ENCODE measurements around the gene FHAD1. TPM values are rescaled to one million over a fixed set of nuclear protein-coding genes. Genes with fewer than 3 reads are reported as not detected.

The FHAD1 gene
- total RNA-seq, 1 experiment from 2014 or later, result 1.9 TPM

GRCh38 chr1:15314328-15315281, 67.6 kb downstream of the FHAD1 start:
- Histone ChIP-seq H3K56ac (ENCODE audit: insufficient read length, low read depth, low read length) (no peak overlapping the region), H3K9ac (ENCODE audit: extremely low read depth, insufficient read length, low read length) (no peak overlapping the region), H2BK5ac (ENCODE audit: insufficient read length, low read length) (no peak overlapping the region), H2AFZ (ENCODE audit: low read length) (no peak overlapping the region), H4K91ac (ENCODE audit: insufficient read length, low read depth, low read length) (no peak overlapping the region), H2BK20ac (ENCODE audit: low read depth, low read length, poor library complexity, severe bottlenecking) (no peak overlapping the region), H3K4me1 (ENCODE audit: insufficient read depth, low read length) (no peaks in the 10 kb centered on the region; the same call in 1 of the 2 replicates), H3K79me1 (ENCODE audit: insufficient read depth, low read depth, low read length, poor library complexity, severe bottlenecking) (no peaks in the 10 kb centered on the region), H2BK12ac (ENCODE audit: insufficient read length, low read depth, low read length) (no peak overlapping the region), H3T11ph (ENCODE audit: low read length) (no peak overlapping the region), H3K18ac (ENCODE audit: insufficient read length, low read depth, low read length) (no peak overlapping the region), H3K27me3 (ENCODE audit: insufficient read depth, low read length) (no peaks in the 10 kb centered on the region), H4K8ac (replicated peaks; ENCODE audit: insufficient read length, low read depth, low read length) (no peak overlapping the region), H2BK15ac (ENCODE audit: low read depth, low read length) (no peak overlapping the region), H2AK5ac (ENCODE audit: insufficient read length, low read length) (no peak overlapping the region), H3K23ac (ENCODE audit: insufficient read length, low read depth, low read length) (no peak overlapping the region), H3K14ac (ENCODE audit: insufficient read depth, low read length) (no peak overlapping the region), H3K9me3 (ENCODE audit: control insufficient read depth, low read depth, low read length) (no peaks in the 10 kb centered on the region), H4K5ac (ENCODE audit: insufficient read length, low read depth, low read length) (no peak overlapping the region), H4K20me1 (ENCODE audit: control insufficient read depth, insufficient read depth, insufficient read length) (no peaks in the 10 kb centered on the region), H3K4ac (ENCODE audit: low read depth, low read length) (no peak overlapping the region), H3K27ac (ENCODE audit: insufficient read length, low read depth, low read length) (no peak overlapping the region), H2BK120ac (ENCODE audit: low read depth, low read length, poor library complexity, severe bottlenecking) (no peak overlapping the region), H3K23me2 (ENCODE audit: insufficient read length, low read depth, low read length, poor library complexity, severe bottlenecking) (no peaks in the 10 kb centered on the region), H3K4me2 (ENCODE audit: insufficient read depth, insufficient read length, low read length) (no peak overlapping the region), H3K79me2 (ENCODE audit: insufficient read depth, low read length) (no peaks in the 10 kb centered on the region)
- no peaks in the 10 kb centered on the region; a peak in 1 of 7 replicates for H3K36me3 Mint-ChIP-seq (ENCODE audit: insufficient read depth in 1 of 3, low read depth in 3 of 3)
- DNase-seq, result no peak
- 100% methylated on average over 2 of the region's 26 CpGs for WGBS (ENCODE audit: extremely low coverage, insufficient read length, low lambda C conversion rate)
- H3K27ac Mint-ChIP-seq, result peak overlapping the region in 1 of 3 experiments; percentile 64; a peak in 1 of 7 replicates
- peaks cover 14 to 16% of the 10 kb centered on the region in 2 experiments for H3K4me1 Mint-ChIP-seq
- no peaks in the 10 kb centered on the region; a peak in 1 of 5 replicates for H3K9me3 Mint-ChIP-seq
- no peak overlapping the region for H3K4me3 Mint-ChIP-seq
- TF ChIP-seq CTCF (conservative IDR thresholded peaks at IDR 0.05), result no peak
- peaks cover 13% of the 10 kb centered on the region for H3K27me3 Mint-ChIP-seq (ENCODE audit: low read depth)
